GM12801 (cell line): ENCODE results near the gene SMYD4.

Source experiments
- TF ChIP-seq, protein P1 (sequence below): IDR thresholded peaks from one replicate; pipeline ENCODE4 v1.5.1; 2011; ENCODE audit warnings: control low read depth; ENCODE audit not compliant: insufficient read length; ENCODE audit errors: extremely low read depth

The SMYD4 gene

DNA sequence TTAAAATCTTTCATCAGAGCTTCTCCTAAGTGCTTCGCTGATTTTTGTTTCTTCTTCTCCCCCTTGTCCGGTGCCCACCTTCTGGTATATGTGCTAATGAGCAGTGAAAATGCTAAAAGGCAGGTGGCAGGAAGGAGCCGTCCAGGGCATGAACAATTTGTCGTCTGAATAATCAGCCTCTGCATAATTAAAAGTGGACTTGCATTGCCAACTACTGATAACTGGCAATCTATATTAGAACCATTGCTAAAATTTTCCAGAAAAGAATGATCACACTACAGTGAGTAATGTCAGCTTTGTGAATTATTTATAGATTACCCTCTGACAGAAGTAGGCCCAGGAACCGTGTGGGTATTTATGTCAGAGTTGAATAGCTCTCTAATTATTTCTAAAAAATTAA lies 39.8 kb downstream of the SMYD4 start:
- TF ChIP-seq, protein P1, sequence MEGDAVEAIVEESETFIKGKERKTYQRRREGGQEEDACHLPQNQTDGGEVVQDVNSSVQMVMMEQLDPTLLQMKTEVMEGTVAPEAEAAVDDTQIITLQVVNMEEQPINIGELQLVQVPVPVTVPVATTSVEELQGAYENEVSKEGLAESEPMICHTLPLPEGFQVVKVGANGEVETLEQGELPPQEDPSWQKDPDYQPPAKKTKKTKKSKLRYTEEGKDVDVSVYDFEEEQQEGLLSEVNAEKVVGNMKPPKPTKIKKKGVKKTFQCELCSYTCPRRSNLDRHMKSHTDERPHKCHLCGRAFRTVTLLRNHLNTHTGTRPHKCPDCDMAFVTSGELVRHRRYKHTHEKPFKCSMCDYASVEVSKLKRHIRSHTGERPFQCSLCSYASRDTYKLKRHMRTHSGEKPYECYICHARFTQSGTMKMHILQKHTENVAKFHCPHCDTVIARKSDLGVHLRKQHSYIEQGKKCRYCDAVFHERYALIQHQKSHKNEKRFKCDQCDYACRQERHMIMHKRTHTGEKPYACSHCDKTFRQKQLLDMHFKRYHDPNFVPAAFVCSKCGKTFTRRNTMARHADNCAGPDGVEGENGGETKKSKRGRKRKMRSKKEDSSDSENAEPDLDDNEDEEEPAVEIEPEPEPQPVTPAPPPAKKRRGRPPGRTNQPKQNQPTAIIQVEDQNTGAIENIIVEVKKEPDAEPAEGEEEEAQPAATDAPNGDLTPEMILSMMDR, result no peak

DNA sequence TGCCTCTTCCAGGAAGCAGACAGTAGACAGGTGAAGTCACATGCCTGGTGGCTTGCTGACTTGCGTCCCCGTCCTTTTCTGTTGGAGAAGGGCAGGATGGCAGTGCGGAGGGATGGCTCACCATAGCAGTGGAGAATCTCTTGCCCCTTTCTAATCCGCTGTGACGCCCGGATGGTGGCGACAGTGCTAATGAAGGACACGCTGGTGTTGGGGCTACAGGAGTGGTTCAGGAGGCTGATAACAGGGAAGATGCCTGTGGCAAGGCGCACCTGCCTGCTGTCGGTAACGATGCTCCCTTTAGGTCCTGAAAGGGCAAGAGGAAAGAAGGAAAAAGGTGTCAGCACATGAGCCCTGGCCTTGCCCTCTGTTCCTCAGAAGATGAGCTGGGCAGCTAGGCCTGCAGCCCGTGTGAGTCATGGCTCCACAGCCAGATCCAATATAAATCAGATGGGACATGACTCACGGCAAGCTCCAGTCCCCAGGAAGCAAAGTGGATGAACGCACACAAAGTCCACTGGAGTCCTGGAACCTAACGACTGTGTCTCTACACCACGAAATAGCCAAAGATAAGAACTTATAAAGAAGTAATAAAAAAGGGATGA lies 42.3 kb downstream of the SMYD4 start:
- TF ChIP-seq, protein P1, result no peak

DNA sequence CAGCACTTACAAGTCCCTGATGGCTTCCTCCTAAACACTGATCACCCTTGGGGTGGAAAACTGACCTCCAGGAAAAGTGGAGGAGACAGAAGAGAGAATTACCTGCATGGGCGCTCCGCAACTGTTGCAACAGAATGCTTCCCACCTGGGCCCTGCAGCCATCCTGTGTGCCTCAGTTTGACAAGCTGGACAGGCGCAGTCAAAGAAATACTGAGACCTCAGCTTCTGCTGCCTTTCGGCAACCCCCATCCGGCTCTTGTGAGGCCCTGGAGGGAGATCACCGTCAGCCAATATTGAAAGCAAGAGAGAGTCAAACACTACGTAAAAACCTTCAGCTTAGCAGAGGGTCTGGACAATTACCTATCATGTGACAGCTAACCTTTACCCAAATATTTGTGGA lies 43.0 kb downstream of the SMYD4 start:
- TF ChIP-seq, protein P1, result no peak

DNA sequence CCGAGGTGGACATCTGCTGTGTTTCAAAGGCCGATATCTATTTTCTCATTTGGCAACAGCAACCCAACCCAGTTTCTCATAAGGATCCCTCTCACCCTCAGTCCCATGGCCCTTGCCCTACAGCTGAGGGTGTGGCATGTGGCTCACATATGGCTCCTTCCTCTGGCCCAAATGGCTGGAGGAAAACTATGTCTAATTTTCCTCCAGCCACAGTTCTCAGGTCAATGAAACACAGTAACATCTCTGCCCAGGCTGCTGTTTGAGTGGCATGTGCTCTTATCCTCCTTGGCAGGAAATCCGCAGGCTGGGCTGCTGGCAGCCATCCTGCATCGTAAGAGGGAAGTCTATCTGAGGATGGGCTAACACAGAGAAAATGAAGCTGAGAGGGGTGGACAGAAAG lies 43.8 kb downstream of the SMYD4 start:
- TF ChIP-seq, protein P1, result no peak

DNA sequence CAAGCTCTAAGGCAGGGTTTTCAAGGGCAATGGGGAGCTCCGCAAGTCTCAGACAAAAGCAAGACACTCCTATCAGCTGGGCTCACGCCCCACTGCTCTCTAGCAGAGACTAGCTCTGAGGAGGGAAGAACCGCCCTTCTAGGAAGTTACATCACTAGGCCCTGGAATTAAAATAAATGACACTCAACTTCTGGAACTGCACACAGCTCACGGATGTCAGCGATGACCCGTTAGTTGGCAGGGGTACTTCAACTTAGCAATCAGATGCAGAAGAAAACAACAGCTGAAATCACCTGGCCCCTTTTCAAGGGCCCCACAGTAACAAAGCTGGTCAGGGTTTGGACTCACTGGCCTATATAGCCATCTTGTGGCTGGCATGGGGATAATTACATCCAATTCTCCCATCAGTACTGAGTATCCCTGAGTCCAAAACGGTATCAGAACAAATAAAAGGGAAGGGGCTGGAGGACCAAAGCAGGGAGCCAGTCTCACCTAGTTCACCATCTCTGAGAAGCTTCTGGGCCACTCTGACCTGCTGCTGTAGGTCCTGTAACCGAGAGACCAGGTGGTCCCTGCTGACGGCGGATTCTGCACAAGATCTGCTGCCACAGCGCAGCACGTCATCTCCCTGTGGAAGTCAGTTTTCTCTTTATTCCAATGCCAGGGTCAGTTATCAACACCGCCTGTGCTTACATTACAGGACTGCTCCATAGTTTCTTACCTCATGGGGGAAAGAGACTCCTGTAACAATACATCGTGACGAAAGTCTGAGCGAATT lies 45.7 kb downstream of the SMYD4 start:
- TF ChIP-seq, protein P1, result no peak

DNA sequence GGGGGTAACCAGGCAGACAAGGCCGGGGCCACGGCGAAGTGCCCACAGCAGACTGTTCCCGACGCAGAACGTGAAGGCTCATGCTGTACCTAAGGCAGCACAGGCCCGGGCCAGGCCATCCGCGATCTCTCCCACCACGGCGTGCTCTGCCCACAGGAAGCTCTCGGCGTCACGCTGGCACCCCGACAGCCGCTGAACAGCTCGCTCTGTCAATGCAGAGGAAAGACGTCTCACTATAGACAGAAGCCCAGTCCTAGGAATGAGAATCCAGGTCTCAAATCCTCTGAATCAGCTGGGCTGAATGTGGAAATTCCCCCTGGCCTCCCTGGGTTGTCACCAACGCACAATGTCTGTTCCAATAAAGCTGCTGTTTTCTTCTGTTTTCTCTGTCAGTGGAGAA lies 46.4 kb downstream of the SMYD4 start:
- TF ChIP-seq, protein P1, result no peak

DNA sequence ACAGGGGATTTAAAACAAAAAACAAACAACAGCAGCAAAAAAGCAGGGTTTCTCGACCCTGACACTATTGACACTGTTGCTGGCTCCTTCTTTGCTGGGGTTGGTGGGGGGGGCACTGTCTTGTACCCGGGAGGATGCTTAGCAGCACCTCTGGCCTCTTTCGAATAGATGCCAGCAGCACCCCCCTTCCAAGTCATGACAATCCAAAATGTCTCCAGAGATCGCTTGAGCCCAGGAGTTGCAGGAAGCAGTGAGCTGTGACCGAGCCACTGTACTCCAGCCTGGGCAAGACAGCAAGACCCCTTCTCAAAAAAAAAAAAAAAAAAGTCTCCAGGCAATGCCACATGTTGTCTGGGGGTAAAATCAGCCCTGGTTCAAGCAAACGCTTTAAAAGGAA lies 47.5 kb downstream of the SMYD4 start:
- TF ChIP-seq, protein P1, result no peak
